Left lung (tissue), 10 donors: ENCODE results near the gene ANKRD52. TPM values are rescaled to one million over a fixed set of nuclear protein-coding genes. Genes with fewer than 3 reads are reported as not detected.

ENCODE experiments used
- ATAC-seq: fragments of 200-7000 bp; cut with Tn5 transposase; one replicate; pipeline ENCODE4 v1.9.1; 2020; ENCODE audit warnings: moderate library complexity
- DNase-seq, 4 donors: peaks; one replicate each; pipeline ENCODE4 v3.0.0-alpha.2; 2013 to 2020
- H3K27ac ChIP-seq, 2 donors: fragments of 200-600 bp; sonication (generic) in 1 of 2; one replicate each; pipeline versions ENCODE4 v1.5.0 to v1.8.0; 2020 to 2021
- H3K27me3 ChIP-seq, 2 donors: fragments of 200-600 bp; sonication (generic) in 1 of 2; one replicate each; pipeline versions ENCODE4 v1.5.0 to v1.8.0; 2020 to 2021
- H3K36me3 ChIP-seq, 2 donors: fragments of 200-600 bp; sonication (generic) in 1 of 2; one replicate each; pipeline versions ENCODE4 v1.5.0 to v1.8.0; 2020 to 2021
- H3K4me1 ChIP-seq, 2 donors: fragments of 200-600 bp; one replicate each; pipeline ENCODE4 v1.8.0; 2021
- H3K4me3 ChIP-seq, 2 donors: fragments of 200-600 bp; sonication (generic) in 1 of 2; one replicate each; pipeline versions ENCODE4 v1.5.0 to v1.8.0; 2020 to 2021; ENCODE audit warnings: mild to moderate bottlenecking in 1 of 2
- H3K9me3 ChIP-seq, 2 donors: fragments of 200-600 bp; sonication (generic) in 1 of 2; one replicate each; pipeline versions ENCODE4 v1.5.0 to v1.8.0; 2020 to 2021
- intact Hi-C, 2 donors: fragments of 100-400 bp; cut with DNase I; formaldehyde crosslinking; loops; one replicate each; pipeline versions ENCODE4 v1.11.2 to v1.14.2; 2022
- polyA plus RNA-seq, 6 donors: library from polyadenylated mRNA; unstranded; fragments of 120-200 nt; gene quantifications; one replicate each; pipeline ENCODE4 v1.2.1, GENCODE V29; 2013; ENCODE audit not compliant: insufficient read length in 6 of 6
- total RNA-seq, 2 donors: library from RNA; stranded (reverse); fragmentation: NEBNext Ultra II Directional; extraction: Animal tissue kit (Norgen Biotek cat#: 25700); gene quantifications; one replicate each; pipeline ENCODE4 v1.2.1, GENCODE V29; 2021
- TF ChIP-seq, protein P1 (sequence below), 2 donors: fragments of 200-600 bp; sonication (generic) in 1 of 2; IDR thresholded peaks; one replicate each; pipeline versions ENCODE4 v1.5.0 to v1.8.0; 2021; ENCODE audit warnings: antibody characterized with exemption in 2 of 2
- donor health status: DM: no; HTN: yes; CAD: no.
- donor health status: DM: no; HTN: no; CAD: no.

ANKRD52 gene
- total and polyA plus RNA-seq, 8 donors = 24.6 to 40.1 (median 32.6) TPM

DNA sequence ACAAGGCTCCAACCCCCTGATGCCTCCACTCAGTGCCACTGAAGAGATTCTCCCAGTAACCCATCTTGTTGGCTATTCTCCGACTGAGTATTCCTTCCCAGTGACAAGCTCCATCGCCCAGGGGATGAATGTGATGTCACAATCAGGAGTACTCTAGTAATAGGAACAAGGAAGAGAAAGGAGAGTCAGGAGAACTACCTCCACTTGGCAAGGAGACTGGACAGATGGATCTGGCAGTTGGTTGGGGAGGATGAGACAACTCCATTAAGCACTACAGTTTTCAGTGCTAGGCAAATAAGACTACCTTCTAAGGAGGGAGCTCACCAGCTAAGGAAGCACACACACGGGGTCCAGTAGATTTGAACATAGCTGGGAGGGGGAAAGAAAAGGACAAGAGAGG is 41.7 kb downstream of the ANKRD52 start:
- no peak for ATAC-seq
- Histone ChIP-seq H3K9me3 (no peaks in the 10 kb centered on the region), H3K27ac (no peak overlapping the region), H3K4me1 (peaks cover 0 to 26% of the 10 kb centered on the region in 2 donors), H3K36me3 (peaks cover 3 to 60% of the 10 kb centered on the region in 2 donors), H3K27me3 (no peaks in the 10 kb centered on the region), H3K4me3 (no peak overlapping the region)
- intact Hi-C loops = no loop called here
- DNase-seq = no peak
- TF ChIP-seq, protein P1, sequence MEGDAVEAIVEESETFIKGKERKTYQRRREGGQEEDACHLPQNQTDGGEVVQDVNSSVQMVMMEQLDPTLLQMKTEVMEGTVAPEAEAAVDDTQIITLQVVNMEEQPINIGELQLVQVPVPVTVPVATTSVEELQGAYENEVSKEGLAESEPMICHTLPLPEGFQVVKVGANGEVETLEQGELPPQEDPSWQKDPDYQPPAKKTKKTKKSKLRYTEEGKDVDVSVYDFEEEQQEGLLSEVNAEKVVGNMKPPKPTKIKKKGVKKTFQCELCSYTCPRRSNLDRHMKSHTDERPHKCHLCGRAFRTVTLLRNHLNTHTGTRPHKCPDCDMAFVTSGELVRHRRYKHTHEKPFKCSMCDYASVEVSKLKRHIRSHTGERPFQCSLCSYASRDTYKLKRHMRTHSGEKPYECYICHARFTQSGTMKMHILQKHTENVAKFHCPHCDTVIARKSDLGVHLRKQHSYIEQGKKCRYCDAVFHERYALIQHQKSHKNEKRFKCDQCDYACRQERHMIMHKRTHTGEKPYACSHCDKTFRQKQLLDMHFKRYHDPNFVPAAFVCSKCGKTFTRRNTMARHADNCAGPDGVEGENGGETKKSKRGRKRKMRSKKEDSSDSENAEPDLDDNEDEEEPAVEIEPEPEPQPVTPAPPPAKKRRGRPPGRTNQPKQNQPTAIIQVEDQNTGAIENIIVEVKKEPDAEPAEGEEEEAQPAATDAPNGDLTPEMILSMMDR (IDR thresholded peaks at IDR 0.05) = no peak

DNA sequence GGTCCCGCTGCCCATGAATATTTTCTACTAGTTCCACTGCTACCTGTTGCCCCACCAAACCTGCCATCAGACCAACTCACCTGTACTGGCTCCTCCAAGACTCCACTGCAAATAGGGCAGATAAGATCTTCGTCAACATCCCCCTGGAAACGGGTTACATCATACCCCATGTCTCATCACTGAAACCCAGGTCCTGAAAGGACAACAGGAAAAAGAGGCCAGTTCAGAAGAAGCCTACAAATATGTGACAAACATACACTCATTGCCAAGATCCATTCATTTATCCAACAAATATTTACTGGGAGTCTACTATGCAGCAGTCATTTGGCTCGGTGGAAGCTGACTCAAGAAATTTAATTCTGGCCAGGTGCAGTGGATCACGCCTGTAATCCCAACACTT is 44.3 kb downstream of the ANKRD52 start:
- intact Hi-C loops = no loop called here
- TF ChIP-seq, protein P1 (IDR thresholded peaks at IDR 0.05) = no peak
- Histone ChIP-seq H3K27ac (no peak overlapping the region), H3K4me3 (no peak overlapping the region), H3K9me3 (no peaks in the 10 kb centered on the region), H3K4me1 (peaks cover 0 to 6% of the 10 kb centered on the region in 2 donors), H3K27me3 (no peaks in the 10 kb centered on the region), H3K36me3 (peaks cover 3 to 86% of the 10 kb centered on the region in 2 donors)
- ATAC-seq (no peak), DNase-seq (no peak)

DNA sequence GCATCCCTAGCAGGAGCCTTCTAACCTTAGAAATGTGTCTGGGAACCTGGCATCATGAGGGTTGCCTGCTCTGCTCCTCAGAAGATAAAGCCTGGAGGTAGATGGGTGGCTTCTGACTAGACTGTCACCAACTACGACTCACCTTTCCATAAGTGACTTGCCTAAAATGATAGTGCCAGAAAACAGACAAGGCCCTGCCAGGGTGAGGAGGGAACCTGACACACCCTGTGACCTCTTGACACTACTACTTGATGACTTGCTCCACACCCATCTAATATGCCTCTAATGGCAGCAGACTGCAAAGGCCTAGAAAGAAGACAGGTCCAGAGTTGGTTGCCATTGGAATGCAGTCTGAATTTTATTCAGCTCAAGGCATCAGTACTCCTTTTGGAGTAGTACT is 45.8 kb downstream of the ANKRD52 start:
- TF ChIP-seq, protein P1 (IDR thresholded peaks at IDR 0.05) = no peak
- no peak overlapping the region for H3K4me3 ChIP-seq
- intact Hi-C loops = no loop called here
- peaks cover 3 to 100% of the 10 kb centered on the region in 2 donors for H3K36me3 ChIP-seq
- no peaks in the 10 kb centered on the region for H3K27me3 ChIP-seq
- no peak for DNase-seq
- H3K9me3 ChIP-seq = no peaks in the 10 kb centered on the region
- no peak for ATAC-seq
- H3K4me1 ChIP-seq = no peaks in the 10 kb centered on the region
- H3K27ac ChIP-seq = no peak overlapping the region

DNA sequence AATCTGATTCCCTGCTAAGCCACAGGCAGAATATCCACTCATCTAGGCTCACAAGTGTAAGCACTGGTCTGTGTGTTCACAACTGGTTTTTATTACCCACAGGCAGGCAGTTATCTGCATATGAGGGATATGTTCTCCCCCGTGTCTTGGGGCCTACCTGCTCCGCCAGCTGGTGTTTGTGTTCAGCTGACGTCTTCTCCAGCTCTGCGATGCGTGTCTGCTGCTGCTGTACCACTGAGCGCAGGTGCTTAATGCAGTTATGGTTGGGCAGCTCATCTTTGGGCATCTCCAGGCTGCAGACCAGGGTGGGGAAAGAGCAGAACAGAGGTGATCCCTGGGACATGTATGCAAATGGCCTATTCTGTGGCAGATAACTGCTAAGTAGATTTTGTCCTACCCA is 50.2 kb downstream of the ANKRD52 start:
- H3K36me3 ChIP-seq = peaks cover 3 to 91% of the 10 kb centered on the region in 2 donors
- TF ChIP-seq, protein P1 (IDR thresholded peaks at IDR 0.05) = no peak
- H3K9me3 ChIP-seq = no peaks in the 10 kb centered on the region
- no peak overlapping the region for H3K4me3 ChIP-seq
- no peaks in the 10 kb centered on the region for H3K4me1 ChIP-seq
- intact Hi-C loops = no loop called here
- no peaks in the 10 kb centered on the region for H3K27me3 ChIP-seq
- ATAC-seq = no peak
- no peak overlapping the region for H3K27ac ChIP-seq
- no peak for DNase-seq

DNA sequence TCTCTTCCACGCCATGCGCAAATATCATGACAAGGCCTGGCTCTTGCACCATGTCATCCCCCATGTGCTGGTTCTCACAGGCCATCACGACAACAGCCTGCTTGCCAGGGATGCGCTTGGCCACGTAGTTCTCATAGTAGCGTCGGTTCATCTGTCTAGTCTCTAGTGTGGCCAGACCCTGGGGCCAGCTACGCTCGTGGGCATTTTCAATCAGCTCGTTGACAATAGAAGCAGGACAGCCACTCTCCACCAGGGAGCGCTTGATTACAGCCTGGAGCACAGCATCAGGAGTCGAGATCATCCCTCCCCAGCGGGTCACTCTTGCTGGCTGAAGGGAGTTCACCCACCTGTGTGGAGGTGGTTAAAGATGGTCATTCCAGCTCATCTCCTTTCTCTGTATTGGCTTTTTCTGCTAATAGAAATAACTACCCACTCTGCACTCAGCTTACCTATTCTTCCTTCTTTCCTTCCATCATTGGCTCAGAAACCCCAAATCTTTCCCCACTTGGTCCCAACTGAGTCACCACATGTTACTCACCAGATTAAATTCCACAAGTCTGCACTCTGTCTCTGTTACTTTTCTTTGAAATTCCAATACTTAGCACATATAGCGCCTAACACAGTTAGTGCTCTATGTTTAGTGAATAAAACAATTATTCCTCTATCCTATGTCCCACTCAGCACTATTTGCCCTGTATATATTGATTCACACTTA is 51.6 kb downstream of the ANKRD52 start:
- Histone ChIP-seq H3K36me3 (peaks cover 0 to 77% of the 10 kb centered on the region in 2 donors), H3K27me3 (no peaks in the 10 kb centered on the region), H3K4me1 (peaks cover 0 to 6% of the 10 kb centered on the region in 2 donors), H3K4me3 (no peak overlapping the region), H3K27ac (peak overlapping the region in 1 of 2 donors; percentile 2), H3K9me3 (no peaks in the 10 kb centered on the region)
- ATAC-seq (peak; percentile 73), DNase-seq (peak in 1 of 4 donors; percentile 52)
- intact Hi-C loops = no loop called here
- TF ChIP-seq, protein P1 (IDR thresholded peaks at IDR 0.05) = peak; percentile 34 to 50
